Activated CD4-positive, alpha-beta T cell treated with anti-CD3 and anti-CD28 coated beads, Interleukin-10, Interleukin-2, amounts not matched to agents 100 ng/mL and 50 ng/mL, durations not matched to agents 16 hours and 8 hours (primary cell): ENCODE results near the gene RALGAPA1.
A peak's percentile ranks its signal among the peaks of the same experiment; 100 is the strongest.
"Not testable (repeated sequence)": the region's sequence is repeated elsewhere in the genome, so short reads cannot be mapped to it uniquely, and the experiment has no call there.

ENCODE experiments used
- DNase-seq: peaks from one replicate; pipeline ENCODE4 v3.0.0-alpha.2; 2020

The RALGAPA1 gene

GRCh38 chr14:35808638-35809563 is at the start of gene RALGAPA1:
Gene RALGAPA1, minus strand, starts transcription at chr14:35809295. Its CDS starts 460 bp downstream, at chr14:35808835.
- DNase-seq = peak; percentile 96

- DNase-seq = no peak
These were observed 49.6 kb upstream of the RALGAPA1 start for GRCh38 chr14:35858521-35859209.

- DNase-seq = no peak
These were observed 46.9 kb upstream of the RALGAPA1 start for GRCh38 chr14:35855876-35856481.

- DNase-seq = no peak
These were observed 45.7 kb upstream of the RALGAPA1 start for GRCh38 chr14:35854696-35855270.

- DNase-seq = no peak
These were observed 44.1 kb upstream of the RALGAPA1 start for GRCh38 chr14:35853225-35853624.

GRCh38 chr14:35851823-35852222 is 42.7 kb upstream of the RALGAPA1 start:
- DNase-seq = no peak

GRCh38 chr14:35849122-35849521 is 40.0 kb upstream of the RALGAPA1 start:
- DNase-seq = no peak

- DNase-seq = no peak
These were observed 38.5 kb upstream of the RALGAPA1 start for GRCh38 chr14:35847636-35848035.

- DNase-seq = no peak
These were observed 35.4 kb upstream of the RALGAPA1 start for GRCh38 chr14:35844494-35844893.

GRCh38 chr14:35842245-35842644 is 33.1 kb upstream of the RALGAPA1 start:
- DNase-seq = not testable (repeated sequence)

- not testable (repeated sequence) for DNase-seq
These were observed 32.6 kb upstream of the RALGAPA1 start for GRCh38 chr14:35841704-35842103.

GRCh38 chr14:35835208-35835982 is 26.3 kb upstream of the RALGAPA1 start:
- no peak for DNase-seq

- no peak for DNase-seq
These were observed 20.4 kb upstream of the RALGAPA1 start for GRCh38 chr14:35829449-35829848.

GRCh38 chr14:35827678-35828472 is 18.8 kb upstream of the RALGAPA1 start:
- DNase-seq = no peak

- DNase-seq = no peak
These were observed 17.9 kb upstream of the RALGAPA1 start for GRCh38 chr14:35826952-35827416.

GRCh38 chr14:35826218-35826951 is 17.3 kb upstream of the RALGAPA1 start, which contains the start of gene BRMS1L:
Gene BRMS1L, plus strand, starts transcription at chr14:35826338. Its CDS starts 179 bp downstream, at chr14:35826517.
- DNase-seq = peak; percentile 99

GRCh38 chr14:35825968-35826217 is 16.8 kb upstream of the RALGAPA1 start:
- no peak for DNase-seq

- DNase-seq = not testable (repeated sequence)
These were observed 15.5 kb upstream of the RALGAPA1 start for GRCh38 chr14:35824446-35825165.

- DNase-seq = no peak
These were observed 13.4 kb upstream of the RALGAPA1 start for GRCh38 chr14:35822501-35822900.
